K562 (cell line): ENCODE measurements around the gene UCHL1. TPM values are rescaled to one million over a fixed set of nuclear protein-coding genes. Genes with fewer than 3 reads are reported as not detected.

Experiments used
- ATAC-seq: fragments of 200-7000 bp; cut with Tn5 transposase; 3 replicates; pipeline ENCODE4 v1.9.1; 2020; ENCODE audit warnings: moderate library complexity
- BruUV-seq: library from RNA; stranded (reverse); fragments of 400-500 nt; replicated peaks from 2 replicates; lab custom pipeline; 2021; lab: Mats Ljungman, UMichigan
- CTCF ChIA-PET: fragments of 300-600 bp; formaldehyde crosslinking; extraction: SDS; loops from one replicate; lab custom pipeline; 2021; ENCODE audit warnings: low intra/inter-chr PET ratio; lab: Yijun Ruan, JAX
- POLR2A ChIA-PET: fragments of 300-600, 350-650 bp; sonication (Branson Sonifier 250); formaldehyde crosslinking; extraction: SDS; loops from one replicate; lab custom pipeline; 2021; ENCODE audit warnings: antibody characterized with exemption, inconsistent platforms; lab: Yijun Ruan, JAX
- DNase-seq, 4 experiments: peaks; one replicate each; pipeline versions ENCODE4 v3.0.0 to v3.0.0-alpha.2; 2011 to 2018; ENCODE audit warnings: low spot score in 3 of 4, mixed read lengths in 3 of 4; ENCODE audit errors: extremely low read depth in 1 of 4
- FAIRE-seq: peaks from 2 replicates; lab custom pipeline; 2011; peaks lifted over from hg19 to GRCh38; lab: Jason Lieb, UNC
- H2AFZ ChIP-seq: 2 replicates; pipeline ENCODE4 v1.6.0; 2011; ENCODE audit warnings: low read depth, low read length, control low read depth, inconsistent platforms
- H3K27ac ChIP-seq: fragments of 200-600 bp; 3 replicates; pipeline ENCODE4 v1.8.0; 2011; ENCODE audit warnings: low read depth, mild to moderate bottlenecking, control low read depth, inconsistent platforms, low read length, moderate library complexity, mixed read lengths; ENCODE audit errors: extremely low read depth
- H3K27me3 ChIP-seq, 2 experiments: fragments of 300-600 bp in 1 of 2; 2 replicates in 1 of 2; 3 replicates in 1 of 2; pipeline versions ENCODE4 v1.6.0 to v1.8.0; 2011; ENCODE audit warnings: inconsistent platforms in 2 of 2, low read length in 2 of 2, mild to moderate bottlenecking in 1 of 2, mixed read lengths in 1 of 2, moderate library complexity in 1 of 2; ENCODE audit not compliant: control insufficient read depth in 2 of 2, insufficient read depth in 2 of 2
- H3K36me3 ChIP-seq: fragments of 300-600 bp; 3 replicates; pipeline ENCODE4 v1.8.0; 2011; ENCODE audit warnings: mild to moderate bottlenecking, low read length, inconsistent platforms; ENCODE audit not compliant: control insufficient read depth, insufficient read depth
- H3K4me1 ChIP-seq, 2 experiments: fragments of 200-600 bp in 1 of 2; replicated peaks in 1 of 2; 2 replicates in 1 of 2; 3 replicates in 1 of 2; pipeline versions ENCODE4 v1.5.1 to v1.8.0; 2011; ENCODE audit warnings: inconsistent platforms in 2 of 2, low read length in 2 of 2, mild to moderate bottlenecking in 1 of 2, mixed read lengths in 1 of 2, moderate library complexity in 1 of 2; ENCODE audit not compliant: control insufficient read depth in 2 of 2, insufficient read depth in 2 of 2
- H3K4me2 ChIP-seq: 2 replicates; pipeline ENCODE4 v1.6.1; 2011; ENCODE audit warnings: low read length, control low read depth, inconsistent platforms, mixed read lengths; ENCODE audit not compliant: insufficient read depth
- H3K4me3 ChIP-seq: fragments of 200-600 bp; sonication (generic), shearing (Covaris generic); 2 replicates; pipeline ENCODE4 v1.5.1; 2016; ENCODE audit warnings: control low read depth, inconsistent platforms
- H3K79me2 ChIP-seq: fragments of 200-600 bp; 3 replicates; pipeline ENCODE4 v1.8.0; 2011; ENCODE audit warnings: low read length, inconsistent platforms; ENCODE audit not compliant: control insufficient read depth, insufficient read depth
- H3K9ac ChIP-seq, 2 experiments: 2 replicates each; pipeline versions ENCODE4 v1.6.0 to v1.6.1; 2011; ENCODE audit warnings: low read depth in 2 of 2, low read length in 2 of 2, control low read depth in 1 of 2, inconsistent platforms in 1 of 2, mild to moderate bottlenecking in 1 of 2, mixed read lengths in 1 of 2; ENCODE audit not compliant: insufficient read depth in 1 of 2
- H3K9me1 ChIP-seq: one replicate; pipeline ENCODE4 v1.6.0; 2011; ENCODE audit warnings: inconsistent platforms, mild to moderate bottlenecking, low read length, moderate library complexity; ENCODE audit not compliant: control insufficient read depth, insufficient read depth
- H3K9me3 ChIP-seq: replicated peaks from 2 replicates; pipeline ENCODE4 v1.5.1; 2011; ENCODE audit warnings: low read depth, low read length, inconsistent platforms; ENCODE audit not compliant: control insufficient read depth, insufficient read depth
- H4K20me1 ChIP-seq: replicated peaks from 2 replicates; pipeline ENCODE4 v1.6.1; 2011; ENCODE audit warnings: low read length, inconsistent platforms, mixed read lengths; ENCODE audit not compliant: control insufficient read depth, insufficient read depth
- DACH1 ChIP-seq: fragments of 450-650 bp; IDR thresholded peaks from 2 replicates; pipeline ENCODE4 v1.6.1; 2018; ENCODE audit not compliant: partially characterized antibody
- KLF16 ChIP-seq: IDR thresholded peaks from 2 replicates; pipeline ENCODE4 v1.6.1; 2016; ENCODE audit warnings: antibody characterized with exemption
- MGA ChIP-seq: fragments of 450-650 bp; IDR thresholded peaks from 2 replicates; pipeline ENCODE4 v1.6.1; 2016; ENCODE audit warnings: mild to moderate bottlenecking, moderate library complexity
- SETDB1 ChIP-seq: IDR thresholded peaks from one replicate; pipeline ENCODE4 v1.6.1; 2012; ENCODE audit warnings: low read length, control low read depth, inconsistent platforms
- SMAD1 ChIP-seq: fragments of 150-350 bp; IDR thresholded peaks from 2 replicates; pipeline ENCODE4 v1.6.1; 2014; ENCODE audit warnings: low read length, low read depth; ENCODE audit not compliant: partially characterized antibody
- WHSC1 ChIP-seq: IDR thresholded peaks from one replicate; pipeline ENCODE4 v1.6.1; 2012; ENCODE audit warnings: low read length, control low read depth, inconsistent platforms
- XRCC3 ChIP-seq: fragments of 450-650 bp; IDR thresholded peaks from 2 replicates; pipeline ENCODE4 v1.6.1; 2017; ENCODE audit warnings: mild to moderate bottlenecking, moderate library complexity
- ZNF449 ChIP-seq: fragments of 250-450 bp; sonication (Bioruptor Pico); IDR thresholded peaks from 2 replicates; pipeline ENCODE4 v1.8.0; 2022; ENCODE audit warnings: moderate library complexity, mild to moderate bottlenecking, inconsistent platforms
- ZNF717 ChIP-seq: fragments of 250-450 bp; sonication (Bioruptor Pico); IDR thresholded peaks from 2 replicates; pipeline ENCODE4 v1.5.0; 2021
- WGBS: fragments of 100-300 bp; shearing (Covaris generic); methylation state at CpG from one replicate; pipeline ENCODE4 v1.1.6; 2016; ENCODE audit warnings: low coverage, mixed read lengths; ENCODE audit not compliant: insufficient coverage; ENCODE audit errors: missing lambda C conversion rate; 5-methylcytosine and 5-hydroxymethylcytosine counted together
- in situ Hi-C: fragments of 300-500 bp; cut with MboI; formaldehyde crosslinking; loops from 4 replicates; pipeline ENCODE4 v1.15.0; 2018; ENCODE audit warnings: inconsistent platforms, mixed read lengths
- intact Hi-C: fragments of 100-400 bp; cut with micrococcal nuclease; formaldehyde crosslinking; loops from 2 replicates; pipeline ENCODE4 v1.14.2; 2022
- polyA plus RNA-seq, 8 experiments: library from polyadenylated mRNA; depleted of rRNA in 4 of 8; stranded (reverse) in 5 of 8; unstranded in 3 of 8; fragments of >200 nt; fragmentation: Nextera tagmentation in 2 of 8; fragmentation: Illumina TruSeq in 1 of 8; extraction: Ambion mirVana in 2 of 8; extraction: Trizol in 1 of 8; gene quantifications; 2 replicates each; pipeline versions ENCODE4 v1.2.1 to v1.2.3, GENCODE V29; 2011 to 2014; ENCODE audit warnings: inconsistent platforms in 1 of 8, missing spikeins in 1 of 8
- total RNA-seq, 7 experiments: library from RNA; depleted of rRNA in 6 of 7; stranded (reverse); fragments of >200 nt in 6 of 7; fragmentation: Illumina TruSeq in 2 of 7; extraction: Trizol in 2 of 7; gene quantifications; 2 replicates each; pipeline versions ENCODE4 v1.2.1 to v1.2.3, GENCODE V29; 2011 to 2021; ENCODE audit warnings: low replicate concordance in 1 of 7

The UCHL1 gene
- total and polyA plus RNA-seq, 9 of the 15 experiments (the other 6 are each of a cell fraction or from before 2014, with no cell fraction given), result 0.42 TPM; not detected in 8

- Histone ChIP-seq H4K20me1 (no peaks in the 10 kb centered on the region), H3K9me3 (no peaks in the 10 kb centered on the region), H3K36me3 (no peaks in the 10 kb centered on the region), H3K4me3 (no peak overlapping the region), H3K9me1 (no peaks in the 10 kb centered on the region), H3K27ac (no peak overlapping the region), H3K9ac (no peak overlapping the region), H3K4me2 (no peak overlapping the region), H3K79me2 (no peaks in the 10 kb centered on the region), H2AFZ (no peak overlapping the region), H3K27me3 (no peaks in the 10 kb centered on the region; a peak in 1 of 5 replicates), H3K4me1 (no peaks in the 10 kb centered on the region)
- intact Hi-C loops (no loop called here), in situ Hi-C loops (loop anchor here (10.0 kb wide), 2 partner anchors 367 to 597 kb away; no protein-coding TSS in a partner anchor)
- no TSS peak for BruUV-seq
- DNase-seq (no peak), FAIRE-seq (no peak), ATAC-seq (no peak)
- POLR2A ChIA-PET, result no interaction called here
- under 1% methylated on average over 10 of the region's 10 CpGs for WGBS
- TF ChIP-seq ZNF717 (CRISPR knock-in tag), result no peak
- no peak for TF ChIP-seq WHSC1
- no peak for TF ChIP-seq MGA
- no peak for TF ChIP-seq XRCC3
- TF ChIP-seq KLF16, result no peak
- no peak for TF ChIP-seq SMAD1
- no peak for TF ChIP-seq SETDB1
- TF ChIP-seq DACH1, result no peak
- no peak for TF ChIP-seq ZNF449 (CRISPR knock-in tag)
- CTCF ChIA-PET, result no interaction called here
Observed at GRCh38 chr4:41288254-41288653, 31.5 kb downstream of the UCHL1 start.
